ENCODE measurements around the gene RAB17.
A peak's percentile ranks its signal among the peaks of the same experiment; 100 is the strongest.

The RAB17 gene

GRCh38 chr2:237590272-237591140, at the start of gene RAB17:
Gene RAB17, minus strand, starts transcription at chr2:237590734. Its CDS starts 4,580 bp downstream, at chr2:237586154.
- peak; percentile 70 to 85 for DNase-seq

DNA sequence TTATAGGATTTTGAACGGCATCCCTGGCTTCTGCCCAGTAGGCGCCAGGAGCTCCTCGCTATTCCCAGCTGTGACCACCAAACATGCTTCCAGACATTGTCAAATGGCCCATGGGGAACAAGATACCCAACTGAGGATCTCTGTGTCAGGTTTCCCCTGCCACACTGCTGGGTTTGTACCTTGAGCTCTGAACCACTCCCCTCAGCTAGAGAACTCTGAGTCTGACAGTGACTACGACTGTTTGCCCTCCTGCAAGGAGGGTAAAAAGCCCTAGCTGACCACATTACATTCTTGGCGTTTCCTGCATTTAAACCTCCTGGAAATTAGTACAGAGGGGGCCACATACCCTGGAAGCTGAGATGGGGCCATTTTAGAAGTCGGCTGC, 49.3 kb upstream of the RAB17 start:
- no peak for DNase-seq

DNA sequence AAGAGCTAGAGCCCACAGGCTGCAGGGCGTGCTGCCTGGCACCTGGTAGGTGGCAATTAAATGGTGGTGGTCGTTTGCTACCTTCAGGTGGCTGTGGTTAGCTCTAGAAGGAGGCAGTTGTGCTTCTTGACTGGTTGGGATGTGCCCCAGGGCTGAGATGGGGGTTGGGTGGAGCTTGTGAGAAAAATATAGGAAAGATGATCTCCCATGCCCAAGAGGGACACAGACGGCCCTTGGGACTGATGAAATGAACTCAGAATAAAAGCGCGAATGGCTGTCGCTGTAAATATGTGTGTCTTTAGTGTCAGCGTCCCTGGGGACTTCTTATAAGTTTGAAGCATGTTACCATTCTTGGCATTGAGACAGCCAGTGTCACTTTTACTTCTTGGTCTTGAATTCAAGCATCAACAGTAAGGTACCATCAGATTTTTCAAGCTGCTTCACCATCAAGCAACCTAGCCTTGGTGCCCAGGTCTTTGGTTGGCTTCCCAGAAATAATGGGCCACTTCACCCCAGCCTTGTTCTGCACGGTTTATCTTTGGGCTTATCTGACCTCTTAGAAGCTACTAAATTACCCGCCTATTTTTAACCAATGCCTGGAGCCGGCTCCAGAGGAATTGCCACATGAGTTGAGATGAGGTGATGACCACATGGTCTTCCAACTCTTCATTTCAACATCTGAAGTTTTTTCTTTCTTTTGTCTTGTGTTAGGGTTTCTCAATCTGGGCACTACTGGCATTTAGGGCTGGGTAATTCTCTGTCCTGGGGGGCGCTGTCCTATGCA, 48.7 kb upstream of the RAB17 start:
- DNase-seq: peak in 1 of 2 experiments; percentile 32

GRCh38 chr2:237638176-237638575, 47.6 kb upstream of the RAB17 start:
- DNase-seq: peak; percentile 74

GRCh38 chr2:237637429-237638135, 47.0 kb upstream of the RAB17 start:
- no peak for DNase-seq

- no peak for DNase-seq
Measured at GRCh38 chr2:237636578-237636977, 46.0 kb upstream of the RAB17 start.

- DNase-seq: no peak
Measured at GRCh38 chr2:237633061-237633561, 42.6 kb upstream of the RAB17 start.

DNA sequence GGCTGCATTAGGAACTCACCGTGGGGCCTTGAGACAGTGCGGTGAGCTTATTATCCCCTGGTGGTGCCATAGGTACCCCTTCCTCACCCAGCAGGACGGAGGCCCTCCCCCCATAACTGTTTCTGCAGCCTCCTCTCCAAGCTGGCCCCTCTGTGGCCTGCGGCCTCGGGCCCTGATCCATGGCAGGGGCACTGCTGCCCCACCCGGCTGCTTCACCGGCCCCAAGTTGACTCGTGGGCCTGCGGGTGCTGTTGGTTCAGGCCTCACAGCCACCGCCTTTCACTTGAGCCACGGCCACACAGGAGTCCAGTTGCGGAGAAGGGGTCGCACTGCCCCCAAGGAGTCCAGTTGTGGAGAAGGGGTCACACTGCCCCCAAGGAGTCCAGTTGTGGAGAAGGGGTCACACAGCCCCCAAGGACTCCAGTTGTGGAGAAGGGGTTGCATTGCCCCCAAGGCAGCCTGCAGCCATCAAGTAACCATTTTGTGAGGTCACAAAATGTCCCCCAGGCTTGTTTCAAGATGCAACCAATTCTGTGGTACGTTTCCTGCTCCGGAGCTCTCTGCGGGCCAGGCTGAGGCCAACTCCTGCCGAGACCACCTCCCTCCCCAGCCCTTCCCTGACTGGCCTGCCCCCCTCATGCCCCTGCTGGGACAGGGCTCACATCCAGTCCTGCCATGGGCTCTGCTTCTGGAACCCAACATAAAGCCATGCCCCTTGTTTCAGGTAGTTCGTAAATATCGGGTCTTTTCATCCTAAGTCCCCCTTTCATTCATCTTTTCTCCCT, 41.5 kb upstream of the RAB17 start:
- no peak for DNase-seq

GRCh38 chr2:237631007-237631785, 40.7 kb upstream of the RAB17 start:
- DNase-seq: no peak

DNA sequence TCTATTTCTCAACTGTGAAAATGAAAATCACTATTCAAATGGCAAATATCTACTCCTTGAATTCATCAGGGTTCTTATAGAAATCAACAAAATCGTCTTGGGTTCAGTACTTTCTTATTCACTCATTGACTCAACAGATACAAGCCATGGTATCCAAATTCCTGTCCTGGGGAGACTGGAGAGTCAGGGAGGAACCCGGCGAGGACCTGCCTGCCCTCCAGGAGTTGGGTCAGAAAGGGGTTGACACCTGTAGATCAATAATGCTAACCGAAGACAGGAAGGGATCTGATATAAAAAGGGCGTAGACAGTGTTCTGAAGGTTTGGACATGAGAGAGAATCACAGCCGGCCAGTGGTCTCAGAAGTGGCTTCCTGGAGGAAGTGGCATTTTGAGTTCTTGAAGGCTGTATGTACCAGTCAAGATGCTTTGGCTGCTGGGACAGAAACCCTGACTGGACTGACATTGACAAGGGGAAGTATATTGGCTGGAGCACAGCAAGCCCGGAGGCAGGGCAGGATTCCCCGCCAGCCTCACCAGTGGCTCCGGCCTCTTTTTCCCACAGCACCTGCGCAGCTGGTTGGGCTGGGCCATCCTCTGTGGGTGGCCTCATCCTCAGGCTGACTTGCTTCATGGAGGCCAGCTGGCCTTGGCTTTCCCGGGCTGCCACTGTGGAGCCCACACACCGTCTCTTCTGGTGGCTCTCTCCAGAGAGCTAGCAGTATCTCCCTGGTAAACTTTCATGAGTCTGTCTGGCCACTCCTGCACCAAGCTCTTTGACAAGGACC, 39.9 kb upstream of the RAB17 start:
- no peak for DNase-seq

- no peak for DNase-seq
Measured at GRCh38 chr2:237629739-237630138, 39.2 kb upstream of the RAB17 start.

DNA sequence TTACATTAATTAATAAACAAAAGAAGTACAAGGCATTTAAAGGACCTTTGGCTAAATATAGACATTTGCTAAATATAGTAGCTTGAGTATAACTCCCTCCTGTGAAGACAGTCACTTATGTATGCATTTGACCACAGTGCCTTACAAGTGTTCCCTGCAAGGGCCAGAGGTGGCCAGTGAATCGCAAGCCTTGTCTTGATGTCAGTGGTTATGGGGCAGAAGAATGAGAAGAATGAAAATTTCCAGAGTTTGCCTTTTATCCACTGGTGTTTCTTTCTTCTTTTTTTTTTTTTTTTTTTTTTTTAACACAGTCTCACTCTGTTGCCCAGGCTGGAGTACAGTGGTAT, 38.6 kb upstream of the RAB17 start:
- DNase-seq: no peak

GRCh38 chr2:237628247-237629187, 38.0 kb upstream of the RAB17 start:
- no peak for DNase-seq

DNA sequence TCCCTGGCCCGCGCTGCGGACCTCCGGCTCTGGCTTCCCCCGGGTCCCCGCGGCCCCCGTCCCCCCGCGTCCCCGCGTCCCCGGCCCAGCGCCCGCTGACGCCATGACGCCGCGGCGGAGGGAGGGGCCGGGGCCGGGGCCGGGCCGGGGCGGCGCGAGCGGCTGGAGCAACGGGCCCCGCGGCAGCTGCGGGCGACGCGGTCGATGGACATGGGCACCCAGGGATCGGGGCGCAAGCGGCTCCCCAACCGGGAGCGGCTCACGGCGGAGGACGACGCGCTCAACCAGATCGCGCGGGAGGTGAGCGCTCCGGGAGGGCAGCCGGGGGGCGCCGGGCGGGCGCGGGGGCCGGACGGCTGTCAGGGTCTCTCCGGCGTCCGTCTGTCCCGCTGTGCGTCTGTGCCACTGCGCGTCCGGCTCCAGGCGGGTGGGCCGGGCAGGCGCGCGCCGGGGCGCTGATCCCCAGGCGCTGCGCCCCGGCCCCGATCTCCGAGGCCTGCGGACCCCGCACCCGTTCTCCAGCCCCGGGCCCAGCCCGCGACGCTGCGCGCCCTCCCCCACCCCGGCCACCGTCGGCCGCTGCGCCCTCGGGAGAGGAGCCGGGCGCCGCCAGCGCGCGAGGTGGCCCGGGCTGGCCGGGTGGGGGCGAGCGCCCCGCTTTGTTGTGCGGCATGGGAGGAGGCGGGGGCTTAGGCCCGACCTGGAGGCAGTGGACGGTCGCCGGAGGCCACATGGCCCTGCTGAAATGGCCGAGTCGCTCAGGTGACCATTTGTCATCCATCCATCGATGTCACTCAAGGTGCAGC, 37.1 kb upstream of the RAB17 start, which contains the start of gene LRRFIP1:
Gene LRRFIP1, plus strand, starts transcription at position 147 of the 806 bp plus-strand sequence. Its CDS starts 58 bp downstream, at position 205.
- peak in 1 of 2 experiments; percentile 71 for DNase-seq

DNA sequence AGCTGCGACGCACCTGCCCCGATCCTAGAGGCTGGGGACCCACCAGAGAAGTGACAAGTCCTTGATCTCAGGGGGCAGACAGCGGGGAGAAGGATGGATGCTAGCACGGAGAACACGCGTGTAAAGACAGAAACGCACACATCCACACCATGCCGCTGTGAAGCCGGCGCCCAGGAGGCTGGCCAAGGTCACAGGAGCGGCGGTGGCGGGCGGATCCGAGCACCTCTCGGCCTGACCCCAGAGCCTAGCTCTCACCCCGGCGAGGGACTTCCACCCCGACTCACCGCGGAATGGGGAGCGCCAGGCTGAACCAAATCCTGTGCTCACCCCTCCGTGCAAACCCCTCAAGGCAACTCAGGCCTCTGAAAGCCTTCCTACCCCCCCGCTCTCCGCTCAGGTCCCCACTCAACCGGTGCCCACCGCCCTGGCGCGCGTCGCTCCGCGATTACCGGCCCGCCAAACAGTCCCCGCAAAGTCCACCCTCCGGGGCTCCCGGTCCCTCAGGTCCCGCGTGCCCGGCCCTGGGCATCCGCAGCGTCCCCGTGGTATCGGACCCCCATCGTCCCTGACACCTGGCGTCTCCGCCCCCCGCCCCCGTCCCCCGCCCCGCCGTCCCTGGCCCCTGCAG, 36.4 kb upstream of the RAB17 start:
- DNase-seq: peak in 1 of 2 experiments; percentile 47

GRCh38 chr2:237625777-237626176, 35.2 kb upstream of the RAB17 start:
- no peak for DNase-seq

- no peak for DNase-seq
Measured at GRCh38 chr2:237625216-237625705, 34.7 kb upstream of the RAB17 start.

GRCh38 chr2:237624565-237624964, 34.0 kb upstream of the RAB17 start:
- no peak for DNase-seq
